HG03460 (cell line): ENCODE data around the gene CDK14.
"Not testable (repeated sequence)": the region's sequence is repeated elsewhere in the genome, so short reads cannot be mapped to it uniquely, and the experiment has no call there.

ENCODE experiments used
- ATAC-seq: cut with Tn5 transposase; IDR thresholded peaks from one replicate; pipeline ENCODE4 v1.9.1; 2021; ENCODE audit not compliant: unreplicated experiment

The CDK14 gene

GRCh38 chr7:90713628-90714027 lies 117.5 kb downstream of the CDK14 start:
- ATAC-seq: no peak

- peak; percentile 51 for ATAC-seq
Measured at GRCh38 chr7:90715067-90715466, 118.9 kb downstream of the CDK14 start.

GRCh38 chr7:90717296-90718060 lies 121.4 kb downstream of the CDK14 start:
- ATAC-seq: no peak

- no peak for ATAC-seq
Measured at GRCh38 chr7:90719155-90719554, 123.0 kb downstream of the CDK14 start.

GRCh38 chr7:90720984-90721760 lies 125.1 kb downstream of the CDK14 start:
- ATAC-seq: no peak

DNA sequence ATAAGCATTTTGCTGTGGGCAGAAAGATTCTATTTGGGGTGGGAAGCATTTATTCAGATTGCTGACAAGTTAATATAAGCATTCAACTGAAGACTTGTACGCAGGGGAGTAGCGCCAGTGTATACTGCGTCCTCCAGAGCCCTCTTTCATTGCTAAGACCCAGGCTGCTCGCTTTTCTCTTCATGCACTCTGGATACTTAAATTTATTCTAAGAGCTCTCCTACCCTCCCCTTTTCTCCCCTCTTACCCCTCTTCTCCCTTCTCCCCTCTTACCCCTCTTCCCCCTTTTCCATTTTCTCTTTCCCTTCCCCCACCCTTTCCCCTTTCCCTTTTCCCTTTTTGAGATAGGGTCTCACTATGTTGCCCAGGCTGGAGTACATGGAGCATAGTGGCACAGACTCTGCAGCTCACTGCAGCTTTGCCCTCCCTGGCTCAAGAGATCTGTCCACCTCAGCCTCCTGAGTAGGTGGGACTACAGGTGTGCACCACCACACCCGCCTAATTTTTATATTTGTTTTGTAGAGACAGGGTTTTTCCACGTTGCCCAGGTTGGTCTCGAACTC lies 125.8 kb downstream of the CDK14 start:
- ATAC-seq: no peak

DNA sequence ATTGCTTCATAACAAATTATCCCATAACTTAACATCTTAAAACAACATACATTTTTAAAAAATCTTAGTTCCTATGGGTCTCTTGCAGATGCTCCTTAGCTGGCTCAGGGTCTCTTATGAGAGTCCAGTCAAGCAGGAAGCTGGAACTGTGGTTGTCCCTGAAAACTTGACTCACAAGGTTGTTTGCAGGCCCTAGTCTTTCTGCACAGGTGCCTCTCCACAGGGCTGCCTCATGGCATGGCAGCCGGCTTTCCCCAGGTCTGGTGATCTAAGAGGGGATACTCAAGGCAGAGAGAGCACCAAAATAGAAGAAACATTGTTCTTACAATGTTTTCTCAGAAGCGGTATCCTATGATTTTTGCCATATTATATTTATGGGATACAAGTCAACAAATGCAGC lies 127.1 kb downstream of the CDK14 start:
- no peak for ATAC-seq

DNA sequence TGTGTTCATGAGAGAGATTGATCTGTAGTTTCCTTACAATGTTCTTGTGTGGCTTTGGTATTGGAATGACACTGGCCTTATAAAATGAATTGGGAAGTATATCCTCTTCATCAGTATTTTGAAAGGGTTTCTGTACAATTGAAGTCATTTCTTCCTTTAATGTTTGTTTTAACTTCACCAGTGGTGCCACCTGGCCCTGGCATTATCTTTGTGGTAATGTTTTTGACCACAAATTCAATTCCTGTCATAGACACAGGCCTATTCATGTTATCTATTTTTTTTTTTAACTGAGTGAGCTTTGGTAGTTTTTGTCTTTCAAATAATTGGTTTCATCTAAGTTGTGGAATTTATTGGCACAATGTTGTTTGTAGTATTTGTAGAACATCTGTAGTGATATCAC lies 127.7 kb downstream of the CDK14 start:
- ATAC-seq: no peak

GRCh38 chr7:90726120-90726519 lies 130.0 kb downstream of the CDK14 start:
- no peak for ATAC-seq

DNA sequence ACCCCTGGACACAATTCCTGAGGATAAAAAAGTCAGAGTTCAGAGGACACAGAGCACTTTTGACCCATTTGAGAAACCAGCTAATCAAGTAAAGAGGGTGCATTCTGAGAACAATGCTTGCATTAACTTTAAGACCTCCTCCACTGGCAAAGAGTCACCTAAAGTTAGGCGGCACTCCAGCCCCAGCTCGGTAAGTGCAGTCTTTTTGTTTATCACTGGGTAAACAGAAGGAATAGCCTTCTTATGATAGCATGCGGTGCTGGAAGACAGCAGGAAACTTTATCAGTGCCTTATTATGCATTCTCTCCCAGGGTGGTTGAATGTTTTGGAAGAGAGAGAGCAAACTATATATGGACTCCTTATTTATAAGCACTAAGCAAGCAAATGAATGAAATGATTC lies 130.5 kb downstream of the CDK14 start:
- ATAC-seq: no peak

DNA sequence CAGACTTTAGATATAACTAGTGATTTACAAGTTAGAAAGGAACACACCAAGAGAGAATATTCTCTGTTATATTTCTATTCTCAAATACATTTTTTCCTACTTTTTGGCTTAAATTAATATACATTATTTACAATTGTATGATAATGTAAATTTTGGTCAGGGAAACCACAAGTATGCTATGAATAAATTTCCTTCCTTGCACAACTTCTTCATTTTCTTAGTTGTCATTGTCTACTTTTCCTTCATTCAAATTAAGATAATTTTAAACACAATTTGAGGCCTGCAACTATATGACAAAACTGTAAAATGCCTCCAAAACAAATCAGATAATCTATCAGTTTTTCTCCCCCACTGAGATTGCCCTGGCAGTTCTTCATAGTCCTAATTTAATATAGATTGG lies 131.3 kb downstream of the CDK14 start:
- no peak for ATAC-seq

DNA sequence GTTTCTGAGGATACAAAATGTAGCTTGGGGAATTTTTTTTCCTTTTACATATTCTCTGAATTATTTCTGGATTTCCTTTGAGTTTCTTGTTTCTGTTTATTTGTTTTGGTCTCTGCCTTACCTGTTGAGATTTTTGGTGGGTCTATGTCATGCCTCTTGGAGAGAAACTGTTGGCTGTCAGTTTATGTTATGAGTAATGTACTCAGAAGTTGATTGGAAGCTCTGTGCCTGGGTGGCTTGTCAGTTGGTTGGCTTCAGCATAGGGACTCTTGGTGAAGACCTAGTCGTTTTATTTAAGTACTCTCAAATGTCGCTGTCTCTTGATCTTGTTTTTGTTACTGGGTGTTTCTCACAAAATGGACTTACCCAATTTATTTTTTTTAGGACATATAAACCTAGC lies 132.4 kb downstream of the CDK14 start:
- ATAC-seq: no peak

DNA sequence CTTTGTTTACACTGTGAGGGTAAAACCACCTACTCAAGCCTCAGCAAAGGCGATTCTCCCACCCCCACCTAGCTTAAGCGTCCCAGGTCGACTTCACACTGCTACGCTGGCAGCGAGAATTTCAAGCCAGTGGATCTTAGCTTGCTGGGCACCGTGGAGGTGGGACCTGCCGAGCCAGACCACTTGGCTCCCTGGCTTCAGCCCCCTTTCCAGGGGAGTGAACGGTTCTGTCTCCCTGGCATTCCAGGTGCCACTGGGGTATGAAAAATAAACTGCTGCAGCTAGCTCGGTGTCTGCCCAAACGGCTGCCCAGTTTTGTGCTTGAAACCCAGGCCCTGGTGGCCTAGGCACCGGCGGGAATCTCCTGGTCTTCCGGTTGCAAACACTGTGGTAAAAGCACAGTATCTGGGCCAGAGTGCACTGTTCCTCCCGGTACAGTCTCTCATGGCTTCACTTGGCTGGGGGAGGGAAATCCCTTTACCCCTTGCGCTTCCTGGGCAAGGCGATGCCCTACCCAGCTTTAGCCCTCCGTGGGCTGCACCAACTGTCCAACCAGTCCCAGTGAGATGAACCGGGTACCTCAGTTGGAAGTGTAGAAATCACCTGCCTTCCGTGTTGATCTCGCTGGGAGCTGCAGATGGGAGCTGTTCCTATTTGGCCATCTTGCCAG lies 139.6 kb downstream of the CDK14 start:
- not testable (repeated sequence) for ATAC-seq

DNA sequence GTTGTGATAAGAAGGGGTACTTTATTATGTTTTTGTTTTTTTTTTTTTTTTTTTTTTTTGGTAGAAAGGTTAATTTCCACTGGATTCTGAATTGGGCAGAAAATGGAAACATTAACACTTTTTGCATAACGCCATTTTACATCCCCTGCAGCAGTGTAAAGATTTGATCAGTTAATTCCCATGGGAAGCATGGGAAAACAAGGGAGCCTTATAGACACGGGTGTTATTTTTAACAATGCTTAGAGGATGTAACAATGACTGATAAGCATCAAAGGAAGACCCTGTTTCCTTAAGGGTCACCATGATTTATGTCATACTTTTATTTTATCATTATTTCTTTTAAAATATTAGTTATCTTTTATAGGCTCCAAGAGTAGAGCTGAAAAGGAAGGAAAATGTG lies 140.2 kb downstream of the CDK14 start:
- ATAC-seq: no peak

DNA sequence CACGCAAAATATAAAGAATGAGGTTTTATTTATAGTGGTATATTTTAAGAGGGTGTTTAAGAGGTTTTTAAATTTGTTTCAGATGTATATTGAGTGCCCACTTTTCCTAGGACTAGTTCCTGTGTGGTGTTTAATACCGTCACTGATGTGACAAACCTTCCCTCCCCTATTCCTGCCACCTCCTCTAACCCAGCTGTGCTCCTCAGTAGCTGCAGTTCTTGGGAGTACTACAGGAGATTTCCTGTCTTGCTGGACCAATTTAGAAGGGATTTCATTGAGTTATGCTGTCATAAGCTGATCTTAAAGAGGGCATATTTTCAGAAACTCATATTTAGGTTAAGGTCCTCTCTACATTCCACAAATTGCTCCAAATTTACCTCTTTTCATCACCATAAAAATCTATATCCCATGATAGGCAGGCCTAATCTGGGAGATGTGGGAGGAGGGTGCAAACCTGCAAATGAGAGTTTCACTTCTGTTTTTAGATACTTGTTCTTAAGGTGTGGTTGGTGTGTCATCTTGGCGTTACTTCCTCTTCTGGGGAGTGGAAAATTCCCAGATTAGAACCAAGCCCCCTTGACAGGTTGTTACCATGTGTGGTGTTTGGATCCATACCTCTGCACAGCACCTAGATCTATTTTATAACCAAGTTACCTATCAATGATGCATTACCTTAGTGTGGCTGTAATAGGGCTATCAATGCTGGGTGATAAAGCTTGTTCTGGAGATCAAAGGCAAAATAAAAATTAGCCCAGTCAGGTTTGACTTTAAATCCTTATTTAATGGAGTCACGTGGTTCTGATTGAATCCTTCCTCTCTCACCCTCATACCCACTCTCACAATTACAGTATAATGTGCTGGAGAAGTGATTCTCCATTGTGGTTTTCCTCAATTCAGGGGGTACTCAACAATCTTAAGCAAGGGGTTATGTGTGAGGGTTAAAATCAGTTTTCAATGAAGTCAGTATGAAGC lies 141.1 kb downstream of the CDK14 start:
- peak; percentile 91 for ATAC-seq

- no peak for ATAC-seq
Measured at GRCh38 chr7:90738249-90738648, 142.1 kb downstream of the CDK14 start.

DNA sequence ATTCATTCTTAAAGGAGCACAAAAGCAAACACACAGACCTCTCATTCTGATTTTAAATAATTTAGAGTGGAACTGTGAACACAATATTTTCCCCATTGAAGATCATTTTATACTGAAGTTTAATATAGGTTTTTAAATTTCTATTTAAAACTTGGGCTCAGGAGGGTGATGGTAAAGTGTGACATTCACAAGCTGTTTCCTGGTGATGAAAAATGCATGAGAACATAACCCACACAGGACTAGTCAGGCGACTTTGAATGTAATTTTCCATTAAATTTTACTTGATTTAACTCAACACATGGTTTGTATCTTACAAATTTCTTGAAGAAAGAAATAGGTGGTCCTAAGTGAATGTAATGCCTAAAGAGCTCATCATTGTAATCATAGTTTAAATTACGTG lies 143.6 kb downstream of the CDK14 start:
- ATAC-seq: no peak

- no peak for ATAC-seq
Measured at GRCh38 chr7:90740386-90740785, 144.3 kb downstream of the CDK14 start.

GRCh38 chr7:90743626-90744025 lies 147.5 kb downstream of the CDK14 start:
- no peak for ATAC-seq

DNA sequence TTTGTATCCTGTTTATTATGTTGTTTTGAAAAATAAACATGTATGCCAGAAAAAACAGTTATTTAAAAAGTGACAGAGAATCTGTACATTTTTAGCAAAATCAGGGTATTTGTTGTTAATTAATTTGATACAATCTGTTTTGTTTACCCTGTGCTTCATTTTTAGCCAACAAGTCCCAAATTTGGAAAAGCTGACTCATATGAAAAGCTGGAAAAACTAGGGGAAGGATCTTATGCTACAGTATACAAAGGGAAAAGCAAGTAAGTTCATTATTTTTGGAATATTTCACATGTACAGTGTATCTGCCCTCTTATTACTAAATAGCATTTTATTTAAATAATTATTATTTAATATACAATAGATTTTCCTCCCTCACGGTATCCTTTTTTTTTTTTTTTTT lies 151.4 kb downstream of the CDK14 start:
- no peak for ATAC-seq
